ENCODE data around the gene NDUFV1.

DNA sequence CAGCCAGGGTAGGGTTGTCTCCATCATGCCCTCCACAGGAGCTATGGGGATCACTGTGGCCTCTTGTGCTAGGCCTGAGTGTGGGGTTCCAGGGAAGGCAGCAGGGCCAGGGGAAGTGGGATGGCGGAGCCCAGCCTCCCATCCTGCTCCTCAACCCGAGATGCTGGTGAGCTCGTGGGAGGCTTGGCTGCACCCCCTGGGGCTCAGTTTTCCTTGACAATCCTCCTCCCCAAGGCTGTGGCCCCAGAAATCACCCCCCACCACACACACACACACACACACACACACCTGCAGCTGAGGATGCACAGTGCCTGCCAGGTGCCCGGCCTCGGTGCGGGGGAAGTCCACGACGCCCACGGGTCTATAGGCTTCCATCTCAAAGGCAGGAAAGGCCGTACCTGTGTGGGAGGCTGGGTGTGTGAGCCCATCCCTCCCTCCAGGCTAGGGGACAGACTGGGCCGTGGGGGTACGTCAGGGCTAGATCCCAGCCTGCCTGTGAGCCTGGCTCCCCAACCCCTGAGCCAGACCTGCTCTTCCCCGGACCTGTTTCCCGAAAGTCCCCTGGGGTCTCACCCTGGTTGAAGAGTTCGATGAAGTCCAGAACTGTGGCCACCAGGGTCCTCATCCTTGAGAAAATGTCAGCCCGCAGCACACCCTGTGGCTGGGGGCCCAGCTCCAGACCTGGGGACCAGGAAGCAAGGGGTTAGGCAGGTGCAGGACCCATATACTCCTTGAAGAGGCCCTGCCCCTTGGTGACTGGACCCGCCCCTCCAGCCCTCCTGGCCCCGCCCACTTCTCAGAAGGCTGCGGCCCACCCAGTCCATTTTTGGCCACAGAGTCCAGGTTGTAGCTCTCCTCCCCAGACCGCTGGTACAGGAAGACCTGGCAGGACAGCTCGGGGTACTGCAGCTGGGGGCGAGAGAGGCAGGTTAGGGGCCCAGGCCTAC is 38.0 kb downstream of the NDUFV1 start:
- TF ChIP-seq, protein P1, sequence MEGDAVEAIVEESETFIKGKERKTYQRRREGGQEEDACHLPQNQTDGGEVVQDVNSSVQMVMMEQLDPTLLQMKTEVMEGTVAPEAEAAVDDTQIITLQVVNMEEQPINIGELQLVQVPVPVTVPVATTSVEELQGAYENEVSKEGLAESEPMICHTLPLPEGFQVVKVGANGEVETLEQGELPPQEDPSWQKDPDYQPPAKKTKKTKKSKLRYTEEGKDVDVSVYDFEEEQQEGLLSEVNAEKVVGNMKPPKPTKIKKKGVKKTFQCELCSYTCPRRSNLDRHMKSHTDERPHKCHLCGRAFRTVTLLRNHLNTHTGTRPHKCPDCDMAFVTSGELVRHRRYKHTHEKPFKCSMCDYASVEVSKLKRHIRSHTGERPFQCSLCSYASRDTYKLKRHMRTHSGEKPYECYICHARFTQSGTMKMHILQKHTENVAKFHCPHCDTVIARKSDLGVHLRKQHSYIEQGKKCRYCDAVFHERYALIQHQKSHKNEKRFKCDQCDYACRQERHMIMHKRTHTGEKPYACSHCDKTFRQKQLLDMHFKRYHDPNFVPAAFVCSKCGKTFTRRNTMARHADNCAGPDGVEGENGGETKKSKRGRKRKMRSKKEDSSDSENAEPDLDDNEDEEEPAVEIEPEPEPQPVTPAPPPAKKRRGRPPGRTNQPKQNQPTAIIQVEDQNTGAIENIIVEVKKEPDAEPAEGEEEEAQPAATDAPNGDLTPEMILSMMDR (conservative IDR thresholded peaks at IDR 0.05), result no peak
- TF ChIP-seq EZH2 (IDR thresholded peaks at IDR 0.05; ENCODE audit: low read depth), result no peak

Data from PC-9 (cell line).